NCI-H2196 treated with DMSO at 0.1 percent for 48 hours (cell line): ENCODE results near the gene PTAR1.

ENCODE experiments used
- DNase-seq: peaks from one replicate; lab custom pipeline; 2025; ENCODE audit not compliant: unreplicated experiment; lab: John Stamatoyannopoulos, UW

PTAR1 gene

DNA sequence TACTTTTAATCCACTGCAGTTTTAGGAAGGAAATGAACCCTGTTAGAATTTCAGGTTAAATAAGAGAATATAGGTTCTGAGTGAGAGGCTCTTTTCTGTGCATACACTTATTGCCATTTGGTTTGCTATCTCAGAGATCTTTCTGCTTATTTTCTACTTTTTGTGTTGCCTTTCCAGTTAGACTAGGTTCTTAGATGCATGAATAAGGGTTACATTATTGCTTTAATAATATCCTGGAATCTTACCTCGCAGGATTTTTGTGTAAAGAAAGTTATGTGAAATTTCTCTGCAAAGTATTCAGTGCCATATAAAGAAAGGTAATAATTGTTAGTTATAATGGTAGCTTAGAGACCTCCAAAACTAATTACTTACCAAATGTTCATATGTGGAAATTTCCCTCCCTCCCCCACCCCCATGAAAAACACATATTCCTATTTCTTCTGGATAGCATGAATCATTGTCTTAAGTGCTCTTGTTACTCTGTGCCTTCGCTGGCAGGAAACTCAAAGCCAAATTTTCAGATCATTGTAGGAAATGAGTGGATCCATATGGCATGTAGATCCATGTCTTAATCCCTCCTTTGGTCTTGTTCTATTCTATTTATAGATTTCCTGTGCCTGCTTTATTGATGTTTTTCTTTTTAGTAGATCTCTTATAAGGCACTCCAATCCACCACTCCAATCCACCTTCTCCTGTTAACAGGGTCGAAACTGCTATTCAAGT, 84.9 kb downstream of the PTAR1 start:
- DNase-seq, result no peak

DNA sequence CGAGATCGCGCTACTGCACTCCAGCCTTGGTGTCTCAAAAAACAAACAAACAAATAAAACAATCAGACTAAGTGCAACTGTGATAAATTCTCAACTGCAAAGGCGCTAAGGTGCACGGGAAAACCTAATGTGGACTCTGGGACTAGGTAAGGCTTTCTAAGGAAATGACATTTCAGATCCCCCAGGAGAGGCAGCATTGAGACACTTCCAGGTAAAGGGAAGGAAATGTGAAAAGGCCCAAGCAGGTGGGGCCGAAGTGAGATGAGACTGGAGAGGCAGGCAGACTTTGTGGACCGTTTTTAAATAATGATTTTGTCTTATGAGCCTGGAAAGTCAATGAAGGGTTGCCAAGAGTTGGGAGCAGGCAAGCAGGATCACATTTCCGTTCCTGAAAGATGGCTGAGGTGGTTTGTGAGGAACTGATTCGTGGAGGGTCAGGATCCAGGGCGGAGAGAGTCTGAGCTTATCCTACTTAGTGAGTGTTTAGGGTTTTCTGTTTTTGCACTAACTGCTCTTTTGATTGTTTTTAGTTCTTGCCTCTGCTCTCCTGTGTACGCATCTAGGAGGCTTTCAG, 85.6 kb downstream of the PTAR1 start:
- DNase-seq, result no peak

DNA sequence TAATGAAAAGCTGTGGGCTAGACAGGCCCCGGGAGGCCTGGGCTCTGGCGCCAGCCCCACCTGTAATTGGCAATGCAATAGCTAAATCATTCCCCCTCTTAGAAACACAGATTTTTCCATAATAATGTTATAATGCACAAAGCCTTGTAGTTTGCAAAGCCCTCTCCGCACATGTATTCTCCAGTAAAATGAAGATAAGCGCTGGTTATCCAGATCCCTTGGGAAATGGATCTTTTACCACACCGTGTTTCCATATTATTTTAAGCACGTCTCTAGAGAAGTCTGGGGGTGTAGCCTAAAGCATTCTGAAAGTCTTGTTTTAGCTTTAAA, 86.5 kb downstream of the PTAR1 start:
- DNase-seq, result no peak

DNA sequence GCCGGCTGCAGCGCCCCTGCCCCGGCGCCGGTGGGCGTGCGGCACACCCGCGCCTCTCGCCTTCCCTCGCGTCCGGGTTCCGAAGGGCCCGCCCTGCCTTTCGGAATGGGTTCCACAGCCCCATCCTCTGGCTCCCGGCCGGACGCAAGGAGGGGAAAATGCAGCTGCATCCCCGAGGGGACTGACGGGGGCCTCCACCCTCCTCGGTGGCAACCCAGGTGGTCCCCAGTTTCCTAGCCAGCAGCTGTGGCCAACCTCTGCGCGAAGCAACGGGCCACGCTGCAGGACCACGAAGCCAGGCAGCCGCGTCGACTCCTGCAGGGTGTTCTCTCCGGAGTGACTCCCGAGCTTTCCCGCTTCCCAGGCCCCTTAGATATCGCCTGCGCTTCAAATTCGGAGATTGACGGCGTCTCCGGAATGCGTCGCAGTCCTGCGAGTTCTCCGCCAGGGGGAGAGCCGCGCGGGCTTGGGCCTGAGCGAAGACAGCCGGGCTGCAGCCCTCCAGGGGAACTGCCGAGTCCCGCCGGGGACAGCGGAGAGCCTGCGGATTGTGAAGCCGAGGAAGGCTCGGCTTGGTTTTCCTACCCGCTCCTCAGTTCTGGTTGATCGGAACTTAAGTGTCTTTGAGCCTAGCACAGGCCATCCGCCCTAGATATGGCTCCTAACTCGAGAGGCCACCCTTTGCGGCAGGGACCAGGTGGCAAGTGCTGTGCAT, 87.1 kb downstream of the PTAR1 start:
- peak; percentile 57 for DNase-seq

DNA sequence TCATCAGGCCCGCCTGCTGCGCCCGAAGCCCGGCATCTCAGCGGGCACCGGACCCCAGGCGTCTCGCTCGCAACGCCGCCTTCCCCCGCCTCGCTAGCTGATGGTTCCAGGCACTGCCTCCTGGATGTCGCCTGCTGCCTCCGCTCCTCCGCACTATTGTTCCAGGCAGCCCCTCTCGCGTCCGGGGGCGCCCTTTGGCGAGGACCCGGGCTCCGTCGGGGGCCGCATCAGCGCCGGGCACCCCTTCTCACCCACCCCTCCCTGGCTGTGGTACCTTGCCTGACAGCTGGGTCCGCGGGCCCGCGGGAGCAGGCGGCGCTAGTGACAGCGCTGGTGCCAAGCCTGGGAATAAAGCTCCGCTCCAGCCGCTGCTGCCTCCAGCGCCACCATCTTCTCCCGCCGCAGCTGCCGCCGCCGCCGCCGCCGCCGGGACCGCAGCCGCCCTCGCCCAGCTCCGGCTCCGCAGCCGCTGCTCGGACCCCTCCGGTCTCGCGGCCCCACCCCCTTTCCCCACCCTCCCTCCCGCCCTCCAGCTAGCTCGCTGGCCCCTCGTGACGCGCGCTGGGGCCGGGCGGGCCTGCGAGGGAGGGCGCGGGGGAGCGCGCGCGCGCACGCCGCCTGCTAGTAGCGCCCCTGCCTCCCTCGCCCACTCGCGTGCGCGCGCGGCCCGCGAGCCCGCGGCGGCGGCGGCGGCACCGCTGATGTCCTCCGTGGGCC, 87.8 kb downstream of the PTAR1 start, which contains the start of gene APBA1:
Gene APBA1 (minus strand): TSS at position 493 of the 717 bp plus-strand sequence.
- peak; percentile 38 for DNase-seq

DNA sequence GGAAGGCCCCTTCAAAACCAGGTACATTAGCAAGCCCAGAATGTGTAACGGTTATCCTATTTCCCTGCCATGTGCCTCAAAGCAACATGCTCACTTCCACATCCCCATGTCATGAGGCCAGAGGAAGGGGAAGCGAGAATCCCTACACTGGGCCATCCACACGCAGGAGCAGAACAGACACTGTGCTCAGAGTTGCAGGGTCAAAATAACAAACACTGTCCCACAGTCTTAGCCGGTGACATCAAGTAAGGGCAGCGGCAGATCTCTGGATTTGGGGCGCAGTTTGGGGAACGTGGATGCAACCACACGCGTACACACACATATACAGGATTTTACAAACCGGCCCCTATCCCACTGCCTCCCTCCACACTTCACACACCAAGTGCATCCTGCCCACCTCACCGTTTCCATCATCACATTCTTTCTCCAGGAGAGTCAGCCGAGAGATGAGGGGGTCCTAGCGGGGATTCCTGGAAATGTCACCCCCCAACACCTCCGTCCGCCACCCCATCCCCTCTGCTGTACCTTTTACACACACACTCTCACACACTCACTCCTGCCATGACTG, 88.4 kb downstream of the PTAR1 start:
- DNase-seq, result no peak

DNA sequence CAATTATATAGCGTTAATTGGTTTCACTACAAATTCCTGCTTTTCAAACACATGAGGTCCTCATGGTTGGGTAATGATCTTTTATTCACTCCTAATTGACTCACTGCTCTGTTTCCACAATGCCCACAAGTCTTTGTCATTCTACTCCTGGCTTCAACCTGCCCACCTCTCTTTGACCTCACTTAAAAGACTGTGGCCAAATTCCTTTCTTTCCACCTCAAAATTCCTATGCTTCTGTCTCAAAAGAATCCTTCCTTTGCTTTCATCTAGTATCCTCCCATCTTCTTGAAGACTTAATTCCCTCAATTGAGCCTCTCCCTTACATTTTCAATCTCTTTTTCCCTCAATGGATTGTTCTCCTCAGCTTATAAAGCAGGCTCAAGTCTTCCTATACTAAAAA, 92.5 kb downstream of the PTAR1 start:
- DNase-seq, result no peak

DNA sequence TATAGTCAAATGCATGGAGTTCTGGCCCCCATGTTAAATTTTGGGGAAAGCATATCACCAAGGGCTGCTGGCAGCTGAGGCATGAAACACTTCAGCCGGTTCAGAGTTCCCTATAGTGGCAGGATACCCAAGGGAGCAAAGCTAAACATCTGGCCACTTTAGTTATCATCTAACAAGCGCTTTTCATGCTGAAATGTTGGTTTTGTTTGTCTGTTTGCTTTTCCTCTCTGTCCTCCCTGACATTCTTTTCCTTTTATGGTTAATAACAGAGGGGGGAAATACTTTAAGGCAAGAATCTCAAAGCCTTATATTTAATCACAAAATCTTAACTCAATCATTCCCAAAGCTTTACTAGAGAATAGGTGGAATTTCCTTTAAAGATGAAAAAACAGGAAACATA, 99.5 kb downstream of the PTAR1 start:
- DNase-seq, result no peak
